Gastroesophageal sphincter (tissue), 4 donors: ENCODE measurements around the gene RAB18. TPM values are rescaled to one million over a fixed set of nuclear protein-coding genes. Genes with fewer than 3 reads are reported as not detected.

Experiments
- ATAC-seq: fragments of 150-250 bp; one replicate; pipeline ENCODE4 v1.9.1; 2016; ENCODE audit warnings: mild to moderate bottlenecking, moderate library complexity
- H3K27ac ChIP-seq, 4 donors: fragments of 200-600 bp; sonication (generic) in 3 of 4; 1 replicate in 3 of 4; 2 replicates in 1 of 4; pipeline ENCODE4 v1.5.1; 2016 to 2019
- H3K27me3 ChIP-seq: fragments of 200-600 bp; sonication (generic); one replicate; pipeline ENCODE4 v1.5.1; 2019
- H3K36me3 ChIP-seq, 2 donors: fragments of 200-600 bp; sonication (generic); one replicate each; pipeline ENCODE4 v1.5.1; 2019; ENCODE audit warnings: control low read depth in 1 of 2
- H3K4me1 ChIP-seq, 3 donors: fragments of 200-600 bp; sonication (generic); 1 replicate in 2 of 3; 2 replicates in 1 of 3; pipeline ENCODE4 v1.5.1; 2016 to 2019; ENCODE audit warnings: control low read depth in 2 of 3
- H3K4me3 ChIP-seq, 2 donors: fragments of 200-600 bp; sonication (generic); one replicate each; pipeline ENCODE4 v1.5.1; 2019; ENCODE audit warnings: mild to moderate bottlenecking in 1 of 2, moderate library complexity in 1 of 2
- H3K9me3 ChIP-seq, 3 donors: fragments of 200-600 bp; sonication (generic); one replicate each; pipeline ENCODE4 v1.5.1; 2017 to 2019; ENCODE audit warnings: control low read depth in 2 of 3
- CTCF ChIP-seq, 4 experiments: fragments of 200-600 bp in 2 of 4; fragments of 450-650 bp in 2 of 4; sonication (generic) in 1 of 4; IDR thresholded peaks; one replicate each; pipeline ENCODE4 v1.5.1; 2017 to 2019; ENCODE audit warnings: antibody characterized with exemption in 4 of 4, mild to moderate bottlenecking in 2 of 4, moderate library complexity in 2 of 4
- EP300 ChIP-seq: sonication (generic); formaldehyde crosslinking; IDR thresholded peaks from one replicate; pipeline ENCODE4 v1.6.1; 2017; ENCODE audit warnings: antibody characterized with exemption, mild to moderate bottlenecking
- POLR2A ChIP-seq, 2 donors: fragments of 450-650 bp; IDR thresholded peaks; one replicate each; pipeline ENCODE4 v1.6.1; 2017; ENCODE audit warnings: antibody characterized with exemption in 2 of 2, mild to moderate bottlenecking in 2 of 2, moderate library complexity in 1 of 2
- POLR2AphosphoS5 ChIP-seq: sonication (generic); formaldehyde crosslinking; IDR thresholded peaks from one replicate; pipeline ENCODE4 v1.6.1; 2017; ENCODE audit warnings: antibody characterized with exemption
- WGBS, 2 donors: methylation state at CpG; one replicate each; pipeline ENCODE4 v1.1.5; 2018; ENCODE audit warnings: low coverage in 1 of 2; 5-methylcytosine and 5-hydroxymethylcytosine counted together
- total RNA-seq, 4 donors: library from RNA; depleted of rRNA; stranded (reverse); fragments of >200 nt; gene quantifications; one replicate each; pipeline ENCODE4 v1.1.0, GENCODE V29; 2016

The RAB18 gene
- total RNA-seq, 4 donors from 2014 or later = 40.5 to 104 (median 77.5) TPM

GRCh38 chr10:27513451-27514191 is 9.5 kb downstream of the RAB18 start:
- TF ChIP-seq CTCF (IDR thresholded peaks at IDR 0.05) = no peak
- no peak for TF ChIP-seq POLR2A (IDR thresholded peaks at IDR 0.05)
- no peak for TF ChIP-seq EP300
- no peak for TF ChIP-seq POLR2AphosphoS5
- Histone ChIP-seq H3K4me1 (peaks cover 0 to 33% (median 4%) of the 10 kb centered on the region in 3 donors), H3K27me3 (no peaks in the 10 kb centered on the region), H3K27ac (no peak overlapping the region), H3K9me3 (no peaks in the 10 kb centered on the region), H3K36me3 (peaks cover 0 to 19% of the 10 kb centered on the region in 2 donors), H3K4me3 (no peak overlapping the region)
- ATAC-seq = no peak
- 52 to 75% methylated on average over 2 to 3 of the region's 3 CpGs for WGBS, 2 donors

- Histone ChIP-seq H3K9me3 (no peaks in the 10 kb centered on the region), H3K27ac (no peak overlapping the region), H3K36me3 (peaks cover 0 to 19% of the 10 kb centered on the region in 2 donors), H3K4me3 (no peak overlapping the region), H3K27me3 (no peaks in the 10 kb centered on the region), H3K4me1 (peaks cover 0 to 27% (median 4%) of the 10 kb centered on the region in 3 donors)
- 84 to 94% methylated on average over 2 to 3 of the region's 3 CpGs for WGBS, 2 donors
- no peak for TF ChIP-seq EP300
- TF ChIP-seq POLR2AphosphoS5 = no peak
- TF ChIP-seq POLR2A (IDR thresholded peaks at IDR 0.05) = no peak
- no peak for TF ChIP-seq CTCF (IDR thresholded peaks at IDR 0.05)
- ATAC-seq = no peak
These were observed 10.1 kb downstream of the RAB18 start for GRCh38 chr10:27514243-27514642.

GRCh38 chr10:27518261-27518660 is 14.2 kb downstream of the RAB18 start:
- Histone ChIP-seq H3K9me3 (no peaks in the 10 kb centered on the region), H3K27ac (no peak overlapping the region), H3K36me3 (no peaks in the 10 kb centered on the region), H3K4me1 (peaks cover 0 to 19% (median 4%) of the 10 kb centered on the region in 3 donors), H3K27me3 (no peaks in the 10 kb centered on the region), H3K4me3 (no peak overlapping the region)
- TF ChIP-seq POLR2AphosphoS5 (no peak), EP300 (no peak), CTCF (IDR thresholded peaks at IDR 0.05) (no peak), POLR2A (IDR thresholded peaks at IDR 0.05) (no peak)
- ATAC-seq = no peak
- WGBS, 2 donors = 70 to 71% methylated on average over 1 to 2 of the region's 2 CpGs

- TF ChIP-seq EP300 (no peak), CTCF (IDR thresholded peaks at IDR 0.05) (no peak), POLR2A (IDR thresholded peaks at IDR 0.05) (no peak), POLR2AphosphoS5 (peak; percentile 54)
- H3K4me1 ChIP-seq = peaks cover 6 to 58% (median 9%) of the 10 kb centered on the region in 3 donors
- H3K27me3 ChIP-seq = no peaks in the 10 kb centered on the region
- H3K4me3 ChIP-seq = no peak overlapping the region
- ATAC-seq = no peak
- no peaks in the 10 kb centered on the region for H3K36me3 ChIP-seq
- no peaks in the 10 kb centered on the region for H3K9me3 ChIP-seq
- no peak overlapping the region for H3K27ac ChIP-seq
These were observed 21.7 kb downstream of the RAB18 start for GRCh38 chr10:27525819-27526218.

- 59 to 83% methylated on average over 3 of the region's 3 CpGs for WGBS, 2 donors
- no peak for TF ChIP-seq POLR2A (IDR thresholded peaks at IDR 0.05)
- no peak for TF ChIP-seq EP300
- no peak for TF ChIP-seq CTCF (IDR thresholded peaks at IDR 0.05)
- TF ChIP-seq POLR2AphosphoS5 = no peak
- H3K36me3 ChIP-seq = no peaks in the 10 kb centered on the region
- ATAC-seq = no peak
- H3K27ac ChIP-seq = no peak overlapping the region
- H3K4me1 ChIP-seq = peaks cover 6 to 57% (median 9%) of the 10 kb centered on the region in 3 donors
- H3K4me3 ChIP-seq = no peak overlapping the region
- H3K9me3 ChIP-seq = no peaks in the 10 kb centered on the region
- H3K27me3 ChIP-seq = no peaks in the 10 kb centered on the region
These were observed 22.1 kb downstream of the RAB18 start for GRCh38 chr10:27526242-27526641.
